ENCODE measurements around the gene SORL1-AS1.

The SORL1-AS1 gene

DNA sequence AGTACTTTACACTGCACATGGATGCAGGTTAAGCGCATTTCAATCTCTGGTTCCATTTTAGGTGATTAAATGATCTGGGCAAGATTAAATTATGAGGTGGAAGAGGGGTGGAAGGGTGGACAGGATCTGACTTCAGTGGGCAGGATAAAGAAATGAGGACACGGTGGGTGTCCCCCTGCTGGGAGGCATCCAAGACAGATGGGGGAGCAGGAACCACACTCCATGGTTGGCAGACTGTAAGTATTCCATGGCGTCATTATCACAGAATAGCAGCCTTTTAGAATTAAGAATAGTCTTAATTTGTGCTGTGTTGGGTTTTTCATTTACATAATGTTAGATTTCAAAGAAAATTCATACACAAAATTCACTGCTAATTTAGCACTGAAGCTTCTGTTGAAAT is 8.2 kb downstream of the SORL1-AS1 start:
- peaks cover 63% of the 10 kb centered on the region for H3K4me1 Mint-ChIP-seq
- H3K27me3 Mint-ChIP-seq, result no peaks in the 10 kb centered on the region
- H3K36me3 Mint-ChIP-seq (ENCODE audit: low read depth), result peaks cover 11% of the 10 kb centered on the region
- ChIA-PET POLR2A (no interaction called here), CTCF (interaction anchor here (1.3 to 1.4 kb wide), 2 partner anchors 8 to 30 kb away, joined by 3 read pairs; no protein-coding TSS in a partner anchor)
- H3K4me3 Mint-ChIP-seq, result peak overlapping the region; percentile 4
- DNase-seq (no peak), ATAC-seq (no peak)
- H3K9me3 Mint-ChIP-seq (ENCODE audit: low read depth), result no peaks in the 10 kb centered on the region
- H3K27ac Mint-ChIP-seq, result peak overlapping the region; percentile 86
- intact Hi-C loops (cut with DNase I, micrococcal nuclease), result no loop called here

DNA sequence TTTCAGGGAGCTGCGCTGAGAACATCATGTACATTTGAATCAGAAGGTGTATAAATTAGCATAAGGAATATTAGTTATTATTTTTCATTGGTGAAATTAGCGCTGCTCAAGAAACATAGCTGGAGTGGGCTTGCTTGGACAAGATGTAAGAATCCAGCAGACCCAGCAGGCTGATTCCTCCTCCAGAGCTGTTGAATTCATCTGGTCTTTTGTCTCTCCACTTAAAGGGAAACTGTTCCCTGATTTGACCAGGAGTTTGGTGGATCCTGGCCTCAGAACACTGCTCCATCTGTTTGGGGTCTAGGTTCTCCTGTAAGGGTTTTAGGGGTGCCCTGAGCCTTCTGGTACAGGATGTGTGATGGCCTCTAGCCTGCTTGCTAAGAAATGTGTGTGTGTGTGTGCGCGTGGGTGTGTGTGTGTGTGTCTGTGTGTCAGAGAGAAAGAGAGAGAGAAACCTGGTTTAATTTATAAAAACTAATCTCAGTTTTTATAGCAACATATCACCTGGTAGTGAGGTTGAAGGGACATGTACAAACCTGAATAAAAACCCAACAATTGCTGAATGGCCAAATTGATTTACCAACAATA is 9.0 kb downstream of the SORL1-AS1 start:
- Mint-ChIP-seq H3K27me3 (no peaks in the 10 kb centered on the region), H3K36me3 (ENCODE audit: low read depth) (peaks cover 11% of the 10 kb centered on the region), H3K4me1 (peaks cover 56% of the 10 kb centered on the region), H3K9me3 (ENCODE audit: low read depth) (no peaks in the 10 kb centered on the region), H3K4me3 (no peak overlapping the region), H3K27ac (peak overlapping the region; percentile 79)
- CTCF ChIA-PET, result interaction anchor here (0.8 to 1.8 kb wide), 5 partner anchors 13 to 76 kb away, joined by 3 to 6 read pairs (median 3); no protein-coding TSS in a partner anchor
- POLR2A ChIA-PET, result no interaction called here
- intact Hi-C loops (cut with DNase I, micrococcal nuclease), result no loop called here
- DNase-seq (peak; percentile 69), ATAC-seq (peak; percentile 38)

DNA sequence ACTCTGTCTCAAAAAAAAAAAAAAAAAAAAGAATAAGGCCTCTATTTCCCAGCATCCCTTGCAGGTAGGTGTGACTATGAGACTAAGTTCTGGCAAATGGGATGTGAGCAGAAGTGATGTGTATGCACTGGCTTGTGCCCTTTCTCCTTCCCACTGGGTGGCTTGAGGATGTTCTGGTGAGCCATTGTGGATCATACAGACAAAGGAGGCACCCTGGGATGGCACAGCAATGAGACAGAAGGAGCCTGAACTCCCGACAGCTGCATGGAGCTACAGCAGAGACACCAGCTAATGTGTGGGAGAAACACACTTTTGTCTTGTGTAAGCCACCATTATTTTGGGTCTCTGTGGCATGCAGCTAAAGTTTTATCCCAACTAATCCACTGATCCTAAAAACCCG is 11.2 kb downstream of the SORL1-AS1 start:
- no peak for DNase-seq
- no peaks in the 10 kb centered on the region for H3K27me3 Mint-ChIP-seq
- no peak for ATAC-seq
- H3K27ac Mint-ChIP-seq, result no peak overlapping the region
- ChIA-PET CTCF (interaction anchor here (0.7 to 1.3 kb wide), 3 partner anchors 35 to 139 kb away, joined by 3 to 4 read pairs (median 3); no protein-coding TSS in a partner anchor), POLR2A (interaction anchor here (0.6 to 1.2 kb wide), 3 partner anchors 20 to 147 kb away, joined by 3 to 4 read pairs (median 3); no protein-coding TSS in a partner anchor)
- H3K4me1 Mint-ChIP-seq, result peaks cover 53% of the 10 kb centered on the region
- no peak overlapping the region for H3K4me3 Mint-ChIP-seq
- H3K9me3 Mint-ChIP-seq (ENCODE audit: low read depth), result no peaks in the 10 kb centered on the region
- intact Hi-C loops (cut with DNase I, micrococcal nuclease), result no loop called here
- peaks cover 9% of the 10 kb centered on the region for H3K36me3 Mint-ChIP-seq (ENCODE audit: low read depth)

DNA sequence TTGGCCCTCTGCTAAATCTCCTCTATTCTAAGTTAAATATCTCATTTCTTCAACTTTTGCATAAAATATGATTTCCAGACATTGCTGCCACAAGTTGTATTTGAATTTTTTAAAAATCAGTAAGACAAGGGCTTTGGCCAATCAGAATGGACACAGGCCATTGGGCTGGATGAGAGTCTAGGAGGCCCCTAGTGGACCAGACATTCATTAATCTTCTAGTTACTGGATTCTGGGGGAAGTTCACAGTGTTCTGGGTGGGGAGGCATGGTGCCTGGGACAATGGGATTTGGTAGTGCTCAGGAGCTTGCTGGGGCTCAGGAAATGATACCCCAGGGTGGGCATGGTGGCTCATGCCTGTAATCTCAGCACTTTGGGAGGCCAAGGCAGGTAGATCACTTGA is 13.0 kb downstream of the SORL1-AS1 start:
- no peaks in the 10 kb centered on the region for H3K9me3 Mint-ChIP-seq (ENCODE audit: low read depth)
- ChIA-PET POLR2A (no interaction called here), CTCF (interaction anchor here (1.0 kb wide), 1 partner anchor 11 kb away, joined by 3 read pairs; no protein-coding TSS in a partner anchor)
- no peak for DNase-seq
- peaks cover 6% of the 10 kb centered on the region for H3K36me3 Mint-ChIP-seq (ENCODE audit: low read depth)
- H3K4me3 Mint-ChIP-seq, result no peak overlapping the region
- ATAC-seq, result no peak
- intact Hi-C loops (cut with DNase I, micrococcal nuclease), result no loop called here
- H3K27me3 Mint-ChIP-seq, result no peaks in the 10 kb centered on the region
- no peak overlapping the region for H3K27ac Mint-ChIP-seq
- H3K4me1 Mint-ChIP-seq, result peaks cover 52% of the 10 kb centered on the region

DNA sequence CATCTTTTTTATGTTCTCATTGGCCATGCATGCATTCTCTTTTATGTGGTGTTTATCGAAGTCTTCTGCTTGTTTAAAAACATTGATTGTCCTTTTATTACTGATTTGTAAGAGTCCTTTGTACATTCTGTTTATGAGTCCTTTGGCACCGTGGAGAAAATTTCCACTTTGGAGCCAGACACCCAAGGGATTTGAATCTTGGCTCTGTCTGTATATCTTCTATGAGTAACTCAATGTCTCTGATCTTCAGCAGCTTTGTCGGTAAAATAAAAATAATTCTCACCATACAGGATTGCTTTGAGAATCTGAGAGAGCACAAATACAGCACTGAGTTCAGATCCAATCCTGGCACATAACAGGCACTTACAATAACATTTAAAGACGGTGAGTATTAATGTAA is 13.4 kb downstream of the SORL1-AS1 start:
- ChIA-PET POLR2A (interaction anchor here (0.6 kb wide), 1 partner anchor 27 kb away, joined by 3 read pairs; no protein-coding TSS in a partner anchor), CTCF (no interaction called here)
- no peaks in the 10 kb centered on the region for H3K27me3 Mint-ChIP-seq
- ATAC-seq, result no peak
- DNase-seq, result no peak
- H3K4me3 Mint-ChIP-seq, result no peak overlapping the region
- H3K27ac Mint-ChIP-seq, result no peak overlapping the region
- H3K4me1 Mint-ChIP-seq, result peaks cover 50% of the 10 kb centered on the region
- H3K36me3 Mint-ChIP-seq (ENCODE audit: low read depth), result peaks cover 4% of the 10 kb centered on the region
- no peaks in the 10 kb centered on the region for H3K9me3 Mint-ChIP-seq (ENCODE audit: low read depth)
- intact Hi-C loops (cut with DNase I, micrococcal nuclease), result no loop called here

DNA sequence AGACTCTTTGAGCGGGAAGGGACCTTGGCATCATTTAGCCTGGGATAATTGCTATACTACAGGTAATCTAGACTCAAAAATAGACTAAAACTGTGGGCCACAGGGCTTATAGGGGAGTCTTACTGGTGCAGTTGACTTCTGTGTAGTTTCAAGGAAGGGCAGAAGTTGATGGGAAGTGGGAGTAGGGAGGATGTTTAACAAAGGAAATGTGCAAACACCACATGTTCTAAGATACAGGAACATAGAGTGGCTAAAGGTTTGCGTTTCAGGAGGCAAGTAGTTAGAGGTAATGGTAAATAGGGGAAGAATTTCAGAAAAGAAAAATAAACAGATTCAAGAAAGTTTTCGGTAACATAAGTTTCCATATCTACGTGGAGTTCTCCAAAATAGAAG is 15.1 kb downstream of the SORL1-AS1 start:
- intact Hi-C loops (cut with DNase I, micrococcal nuclease), result no loop called here
- H3K9me3 Mint-ChIP-seq (ENCODE audit: low read depth), result no peaks in the 10 kb centered on the region
- no peak for DNase-seq
- H3K36me3 Mint-ChIP-seq (ENCODE audit: low read depth), result peaks cover 1% of the 10 kb centered on the region
- H3K27me3 Mint-ChIP-seq, result no peaks in the 10 kb centered on the region
- POLR2A ChIA-PET, result interaction anchor here (0.8 to 1.2 kb wide), 4 partner anchors 13 to 30 kb away, joined by 3 to 12 read pairs (median 3); no protein-coding TSS in a partner anchor
- no peak for ATAC-seq
- H3K4me1 Mint-ChIP-seq, result peaks cover 45% of the 10 kb centered on the region
- H3K4me3 Mint-ChIP-seq, result no peak overlapping the region
- CTCF ChIA-PET, result interaction anchor here (0.8 to 1.3 kb wide), 3 partner anchors 13 to 111 kb away, joined by 3 to 6 read pairs (median 3); partner anchors contain the start of gene SORL1
- H3K27ac Mint-ChIP-seq, result peak overlapping the region; percentile 61

DNA sequence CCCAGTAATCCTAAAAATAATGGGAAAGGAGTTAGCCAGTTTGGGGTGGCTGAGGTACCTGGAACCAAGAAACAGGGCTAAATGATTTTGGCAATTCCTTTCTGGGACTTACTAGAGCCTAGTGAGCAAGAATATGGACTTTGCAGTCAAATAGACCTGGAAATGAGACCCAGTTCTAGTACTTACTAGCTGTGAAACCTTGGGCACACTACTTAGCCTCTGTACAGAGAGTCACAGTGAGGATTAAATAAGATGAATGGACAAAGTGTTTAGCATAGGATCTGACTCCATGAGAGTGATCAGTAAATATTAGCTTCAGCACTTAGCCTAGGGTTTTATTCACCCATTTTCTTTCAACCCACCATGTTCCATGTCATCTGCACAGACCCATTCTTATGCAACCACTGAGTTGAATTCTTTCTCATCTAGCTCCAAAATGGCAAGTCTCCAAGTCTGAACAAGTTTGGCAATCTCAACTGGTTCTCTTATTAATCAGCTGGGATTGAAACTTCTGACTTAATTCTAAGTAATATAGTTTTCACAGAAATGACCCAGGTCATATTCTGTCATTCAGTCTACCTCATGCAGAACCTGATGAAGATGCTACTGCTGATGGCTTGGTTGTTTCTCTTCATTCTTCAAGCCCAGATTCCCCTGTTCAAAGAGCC is 15.6 kb downstream of the SORL1-AS1 start:
- H3K4me3 Mint-ChIP-seq, result no peak overlapping the region
- H3K4me1 Mint-ChIP-seq, result peaks cover 49% of the 10 kb centered on the region
- peaks cover 1% of the 10 kb centered on the region for H3K36me3 Mint-ChIP-seq (ENCODE audit: low read depth)
- ATAC-seq, result peak; percentile 81
- intact Hi-C loops (cut with DNase I, micrococcal nuclease), result no loop called here
- no peaks in the 10 kb centered on the region for H3K27me3 Mint-ChIP-seq
- ChIA-PET POLR2A (interaction anchor here (0.6 to 1.2 kb wide), 5 partner anchors 14 to 42 kb away, joined by 3 to 12 read pairs (median 3); no protein-coding TSS in a partner anchor), CTCF (interaction anchor here (0.7 to 1.3 kb wide), 5 partner anchors 8 to 153 kb away, joined by 3 to 6 read pairs (median 3); partner anchors contain the start of gene SORL1)
- no peaks in the 10 kb centered on the region for H3K9me3 Mint-ChIP-seq (ENCODE audit: low read depth)
- no peak for DNase-seq
- H3K27ac Mint-ChIP-seq, result peak overlapping the region; percentile 61

DNA sequence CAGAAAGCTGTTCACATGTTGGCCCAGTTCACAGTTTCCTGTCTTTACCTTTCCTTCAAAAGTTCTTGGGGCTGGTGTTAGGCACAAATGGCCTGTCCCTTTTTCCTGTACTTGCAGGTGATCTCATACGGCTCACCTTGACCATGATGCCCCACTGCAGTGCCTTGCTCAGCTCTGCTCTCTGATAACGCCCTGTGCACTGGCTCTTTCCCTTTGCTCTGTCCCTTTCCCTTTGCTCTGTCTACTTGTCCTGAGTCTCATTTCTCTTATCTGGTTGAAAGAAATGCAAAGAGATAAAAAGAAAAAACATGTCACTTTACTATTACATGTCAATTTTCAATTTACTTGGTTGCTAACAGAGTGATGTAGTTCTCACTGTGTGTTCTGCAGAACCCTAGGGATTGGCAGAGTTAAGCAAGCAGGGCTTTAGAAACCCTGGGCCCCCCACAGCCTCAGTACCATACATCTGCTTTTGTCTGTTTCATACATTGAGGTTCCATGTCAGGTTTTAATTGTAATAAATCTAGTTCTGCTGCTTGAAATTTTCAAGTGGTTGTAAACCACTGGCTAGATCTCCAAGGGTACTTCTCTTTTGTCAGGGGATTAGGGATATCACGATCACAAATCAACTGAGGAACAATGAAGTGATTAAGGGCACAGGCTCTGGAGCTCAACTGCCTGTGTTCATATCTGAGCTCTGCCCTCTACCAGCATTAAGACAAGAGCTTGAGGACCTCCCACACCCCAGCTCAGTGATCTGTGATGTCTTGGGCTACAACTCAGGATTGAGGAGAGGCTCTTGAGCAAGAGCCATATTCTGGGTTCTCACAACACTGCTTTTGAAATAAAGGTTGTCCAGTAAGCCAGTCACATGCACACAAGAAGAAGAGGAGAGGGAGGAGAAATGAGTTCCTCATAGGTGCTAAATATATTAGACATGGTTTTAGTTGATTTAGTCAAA is 16.9 kb downstream of the SORL1-AS1 start:
- peaks cover 1% of the 10 kb centered on the region for H3K36me3 Mint-ChIP-seq (ENCODE audit: low read depth)
- no peaks in the 10 kb centered on the region for H3K27me3 Mint-ChIP-seq
- intact Hi-C loops (cut with DNase I, micrococcal nuclease), result loop anchor here in 1 of 2 experiments (2.0 kb wide), 1 partner anchor 13 kb away; no protein-coding TSS in a partner anchor
- H3K4me1 Mint-ChIP-seq, result peaks cover 60% of the 10 kb centered on the region
- ATAC-seq (no peak), DNase-seq (no peak)
- no peak overlapping the region for H3K27ac Mint-ChIP-seq
- ChIA-PET CTCF (interaction anchor here (0.7 to 1.4 kb wide), 3 partner anchors 12 to 42 kb away, joined by 3 to 5 read pairs (median 4); no protein-coding TSS in a partner anchor), POLR2A (interaction anchor here (0.6 kb wide), 1 partner anchor 146 kb away, joined by 5 read pairs; no protein-coding TSS in a partner anchor)
- H3K9me3 Mint-ChIP-seq (ENCODE audit: low read depth), result no peaks in the 10 kb centered on the region
- H3K4me3 Mint-ChIP-seq, result no peak overlapping the region

DNA sequence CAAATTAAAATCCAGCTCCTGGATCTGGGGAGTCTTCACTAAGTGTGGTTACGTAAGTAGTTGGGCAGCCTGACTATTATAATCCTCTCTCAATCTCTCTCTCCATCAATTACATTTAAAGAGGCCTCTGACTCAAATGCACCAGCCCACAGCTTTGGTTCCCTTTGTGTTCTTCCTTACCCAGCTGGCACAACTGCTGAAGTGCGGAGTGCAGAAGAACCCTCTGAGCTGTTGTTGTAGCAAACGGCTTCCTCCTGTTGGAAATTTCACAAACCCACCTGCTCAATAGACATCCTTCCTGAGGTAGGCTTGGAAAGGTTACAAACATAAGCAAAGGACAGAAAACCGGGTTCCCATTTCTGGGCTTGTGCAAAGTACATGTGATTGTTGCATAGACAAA is 17.6 kb downstream of the SORL1-AS1 start:
- peaks cover 54% of the 10 kb centered on the region for H3K4me1 Mint-ChIP-seq
- H3K9me3 Mint-ChIP-seq (ENCODE audit: low read depth), result no peaks in the 10 kb centered on the region
- ChIA-PET POLR2A (interaction anchor here (0.6 kb wide), 1 partner anchor 147 kb away, joined by 5 read pairs; no protein-coding TSS in a partner anchor), CTCF (interaction anchor here (0.7 to 1.4 kb wide), 3 partner anchors 12 to 42 kb away, joined by 3 to 5 read pairs (median 4); no protein-coding TSS in a partner anchor)
- H3K27ac Mint-ChIP-seq, result no peak overlapping the region
- ATAC-seq (no peak), DNase-seq (no peak)
- H3K4me3 Mint-ChIP-seq, result no peak overlapping the region
- intact Hi-C loops (cut with DNase I, micrococcal nuclease), result loop anchor here in 1 of 2 experiments (2.0 kb wide), 1 partner anchor 14 kb away; no protein-coding TSS in a partner anchor
- no peaks in the 10 kb centered on the region for H3K27me3 Mint-ChIP-seq
- H3K36me3 Mint-ChIP-seq (ENCODE audit: low read depth), result peaks cover 1% of the 10 kb centered on the region

DNA sequence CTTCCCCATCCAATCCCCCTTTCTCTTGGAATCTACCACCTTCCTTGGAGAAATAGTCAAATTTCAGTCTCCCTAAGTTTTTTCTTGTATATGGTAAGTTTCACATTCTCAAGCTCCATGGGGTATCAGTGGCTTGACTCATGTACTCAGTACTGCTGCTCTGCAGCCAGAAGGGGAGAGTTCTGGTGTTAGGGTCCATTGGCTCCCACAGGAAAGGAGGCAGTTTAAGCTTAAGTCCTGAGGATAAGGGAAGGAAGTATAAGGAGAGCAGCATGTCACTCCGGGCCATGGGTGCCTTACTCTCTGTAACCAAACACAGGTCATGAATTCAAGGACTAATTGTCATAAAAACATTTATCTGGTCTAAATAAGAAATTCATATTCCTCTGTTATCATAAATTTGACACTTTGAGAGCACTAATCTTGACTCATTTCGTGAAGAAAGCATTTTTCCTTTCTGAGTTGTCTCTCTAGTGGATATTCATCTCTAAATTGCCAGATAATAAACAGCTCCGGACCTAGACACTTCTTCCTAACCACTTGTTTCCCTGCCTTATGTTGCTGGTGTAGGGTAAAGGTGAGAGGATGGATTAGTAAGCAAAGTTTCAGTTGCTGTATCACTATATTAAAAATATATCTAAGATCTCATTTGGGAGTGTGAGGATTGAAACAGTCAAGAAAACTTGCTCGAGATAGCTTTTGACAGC is 20.8 kb downstream of the SORL1-AS1 start:
- POLR2A ChIA-PET, result interaction anchor here (0.7 to 1.6 kb wide), 5 partner anchors 12 to 140 kb away, joined by 3 to 10 read pairs (median 4); partner anchors contain the start of gene SC5D
- H3K27ac Mint-ChIP-seq, result peak overlapping the region; percentile 76
- intact Hi-C loops (cut with DNase I, micrococcal nuclease), result loop anchor here (1.0 to 5.0 kb wide), 4 partner anchors 21 to 160 kb away; no protein-coding TSS in a partner anchor

More for the DNA sequence above, 20.8 kb downstream of the SORL1-AS1 start:
- H3K9me3 Mint-ChIP-seq (ENCODE audit: low read depth), result no peaks in the 10 kb centered on the region
- no peak for DNase-seq
- CTCF ChIA-PET, result interaction anchor here (0.7 to 1.9 kb wide), 8 partner anchors 12 to 163 kb away, joined by 3 to 6 read pairs (median 3); no protein-coding TSS in a partner anchor
- H3K27me3 Mint-ChIP-seq, result no peaks in the 10 kb centered on the region
- peaks cover 41% of the 10 kb centered on the region for H3K4me1 Mint-ChIP-seq
- ATAC-seq, result peak; percentile 94
- H3K36me3 Mint-ChIP-seq (ENCODE audit: low read depth), result peaks cover 1% of the 10 kb centered on the region
- H3K4me3 Mint-ChIP-seq, result no peak overlapping the region
